Fibroblast of peridontal ligament (primary cell): Measurements from ENCODE around the gene OR52I1.

Experiments
- DNase-seq: peaks from one replicate; pipeline ENCODE4 v3.0.0-alpha.2; 2010; ENCODE audit errors: extremely low read depth

Gene OR52I1

DNA sequence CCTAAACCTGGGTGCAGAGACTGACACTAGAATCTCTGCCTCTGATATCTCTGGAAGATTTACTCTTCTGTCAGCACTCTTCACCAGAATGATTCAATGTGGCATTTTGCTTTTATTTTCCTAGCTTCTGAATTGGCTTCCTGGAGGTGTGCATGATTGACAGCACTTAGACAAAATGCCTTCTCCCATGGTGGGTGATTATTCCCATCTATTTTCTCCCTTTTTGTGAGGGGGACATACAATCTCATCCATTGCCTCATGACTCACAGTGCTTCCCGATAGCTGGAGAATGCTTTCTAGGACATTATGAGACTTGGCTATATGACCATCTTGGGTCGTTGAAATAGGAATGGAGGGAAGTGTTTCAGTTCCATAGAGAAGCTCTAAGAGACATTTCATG, 18.1 kb downstream of the OR52I1 start:
- DNase-seq: no peak

GRCh38 chr11:4615856-4616444, 22.1 kb downstream of the OR52I1 start:
- DNase-seq: no peak

GRCh38 chr11:4619514-4619913, 25.7 kb downstream of the OR52I1 start:
- no peak for DNase-seq

- DNase-seq: peak; percentile 84
Observed at GRCh38 chr11:4626207-4627099, 32.6 kb downstream of the OR52I1 start.

- DNase-seq: no peak
Observed at GRCh38 chr11:4636136-4636535, 42.3 kb downstream of the OR52I1 start.

DNA sequence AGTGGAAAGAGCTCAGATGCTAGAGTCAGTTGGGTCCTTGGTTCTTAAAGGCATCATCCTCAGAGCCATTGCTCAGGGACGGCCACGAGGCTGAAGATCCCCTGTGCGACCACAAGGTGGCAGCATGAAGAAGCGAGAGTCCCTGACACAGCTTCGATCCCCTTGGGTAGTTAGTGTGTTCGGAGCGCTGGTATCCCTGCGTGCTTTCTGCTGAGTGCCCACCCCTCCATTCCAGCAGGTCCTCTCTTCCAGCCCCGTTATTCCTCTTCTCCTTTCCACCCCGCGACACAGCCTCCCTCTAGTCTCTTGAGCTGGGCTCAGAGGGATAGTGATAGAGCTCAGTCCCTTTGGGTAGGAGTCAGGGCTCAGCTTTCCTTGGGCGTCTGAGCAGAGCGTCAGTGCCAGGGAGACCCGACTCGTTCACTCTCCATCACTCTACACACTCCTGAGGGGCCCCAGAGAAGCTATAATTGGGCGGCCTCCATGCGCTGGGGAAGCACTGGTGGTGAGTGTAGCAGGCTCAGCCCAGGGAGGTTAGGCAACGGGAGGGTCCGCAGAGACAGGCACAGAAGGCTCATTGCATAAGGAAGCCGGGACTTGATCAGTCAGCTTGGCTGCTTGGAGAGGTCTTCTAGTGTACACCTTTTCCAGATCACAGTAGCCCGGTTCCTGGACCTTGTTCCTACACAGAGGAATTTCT, 43.3 kb downstream of the OR52I1 start, which contains the start of gene OR51D1:
TSS of gene OR51D1 (plus strand) at position 516 of the 700 bp plus-strand sequence. CDS start 2,314 bp downstream, outside the sequence.
- peak; percentile 75 for DNase-seq

- DNase-seq: no peak
Observed at GRCh38 chr11:4637662-4638047, 43.8 kb downstream of the OR52I1 start.

GRCh38 chr11:4639931-4640330, 46.1 kb downstream of the OR52I1 start:
- DNase-seq: no peak

DNA sequence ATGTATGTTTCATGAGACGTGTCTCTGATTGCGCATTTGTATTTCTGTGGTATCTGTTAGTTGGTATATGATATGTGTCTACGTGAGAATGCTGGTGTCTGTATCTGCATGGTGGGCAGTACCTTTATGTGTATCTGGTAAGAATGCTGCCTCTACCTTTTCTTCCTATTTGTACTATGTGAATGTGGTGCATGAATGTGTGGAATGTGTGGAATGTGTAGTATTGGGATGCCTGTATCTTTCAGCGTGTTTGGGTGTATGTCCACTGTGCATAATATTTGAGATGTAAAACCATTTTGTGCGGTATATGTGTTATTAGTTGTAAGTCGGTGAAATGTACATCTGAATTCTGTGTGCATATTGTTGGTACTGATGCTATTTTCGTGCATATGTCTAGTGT, 47.7 kb downstream of the OR52I1 start:
- DNase-seq: no peak

GRCh38 chr11:4642043-4642442, 48.2 kb downstream of the OR52I1 start:
- no peak for DNase-seq

GRCh38 chr11:4643076-4643475, 49.2 kb downstream of the OR52I1 start:
- no peak for DNase-seq

DNA sequence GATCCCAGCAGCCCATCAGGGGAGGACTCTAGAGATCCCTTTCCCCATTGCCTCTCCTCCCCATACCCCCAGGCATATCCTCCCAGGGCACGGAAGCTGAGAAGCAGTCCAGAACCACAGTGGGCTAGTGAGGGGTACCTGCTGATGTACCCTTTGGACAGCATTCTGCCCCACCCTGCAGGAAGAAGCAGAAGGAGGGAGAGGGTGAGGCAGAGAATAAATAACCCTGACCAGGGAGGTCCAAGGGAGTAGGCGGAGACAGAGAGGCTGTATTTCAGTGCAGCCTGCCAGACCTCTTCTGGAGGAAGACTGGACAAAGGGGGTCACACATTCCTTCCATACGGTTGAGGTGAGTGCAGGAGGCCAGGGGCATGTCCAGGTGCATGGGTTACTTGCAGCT, 49.8 kb downstream of the OR52I1 start, which contains the start of gene OR51E1:
TSS of gene OR51E1 (plus strand) at position 301 of the 400 bp plus-strand sequence. CDS start 8,545 bp downstream, outside the sequence.
- DNase-seq: no peak

- no peak for DNase-seq
Observed at GRCh38 chr11:4644233-4644632, 50.4 kb downstream of the OR52I1 start.
